Activated CD4-positive, alpha-beta T cell treated with anti-CD3 and anti-CD28 coated beads for 48 hours (primary cell): ENCODE results near the gene ACVR2B.

ENCODE experiments used
- DNase-seq: peaks from one replicate; pipeline ENCODE4 v3.0.0-alpha.2; 2020

ACVR2B gene

DNA sequence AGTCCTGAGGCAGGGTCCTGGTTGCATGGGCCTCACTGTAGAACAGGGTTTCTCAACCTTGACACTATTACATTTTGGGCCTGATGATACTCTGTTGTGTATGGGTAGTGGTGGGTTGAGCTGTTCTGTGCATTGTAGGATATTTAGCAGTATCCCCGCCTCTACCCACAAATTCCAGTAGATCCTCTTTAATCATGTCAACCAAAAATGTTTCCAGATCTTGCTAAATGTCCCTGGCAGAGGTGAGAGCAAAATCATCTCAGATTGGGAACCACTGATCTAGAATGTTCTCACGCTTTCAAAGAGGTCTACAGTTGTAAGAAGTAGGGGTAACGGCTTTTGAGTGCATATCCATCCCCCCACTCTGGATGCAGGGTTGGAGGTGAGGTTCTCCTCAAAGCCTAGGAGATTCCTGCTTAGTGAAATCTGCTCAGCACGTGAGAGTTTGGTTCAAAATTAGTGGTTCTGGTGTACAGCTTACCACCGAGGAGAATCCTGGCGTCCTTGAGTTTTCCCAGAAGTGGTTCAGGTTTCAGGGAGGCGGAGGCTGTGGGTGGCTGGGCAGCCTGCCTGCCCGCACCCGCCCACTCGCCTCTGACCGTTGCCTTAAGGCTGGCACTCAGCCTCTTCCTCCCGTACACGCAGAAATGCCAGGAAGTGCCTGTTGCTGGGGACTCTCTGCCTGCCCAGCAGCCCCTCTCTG, 5.3 kb downstream of the ACVR2B start:
- DNase-seq, result no peak

DNA sequence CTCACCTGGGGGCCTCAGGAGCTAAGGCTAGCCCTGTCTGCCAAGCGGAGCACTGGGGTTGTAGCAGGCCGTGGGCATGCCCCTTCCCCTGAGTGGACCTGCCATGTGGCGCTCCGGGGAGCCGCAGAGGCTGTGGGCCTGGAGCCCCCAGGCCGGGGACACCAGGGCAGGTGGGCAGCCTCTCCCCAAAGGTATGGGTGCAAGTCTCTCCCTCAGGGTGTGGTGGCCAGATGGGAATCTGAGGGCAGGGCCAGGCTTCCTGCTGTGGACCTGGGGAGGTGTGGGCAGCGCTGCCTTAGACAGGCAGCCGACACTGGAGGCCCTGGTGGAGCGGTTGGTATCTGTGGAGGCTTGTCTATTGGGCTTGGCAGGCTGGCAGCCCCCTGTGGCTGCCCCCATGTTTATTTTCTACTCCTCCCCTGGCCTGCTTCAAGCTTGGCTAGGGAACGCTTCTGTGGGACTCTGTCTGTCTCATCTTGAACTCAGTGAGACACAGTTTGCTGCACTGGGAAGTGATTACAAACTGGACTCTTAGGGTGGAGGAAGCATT, 5.9 kb downstream of the ACVR2B start:
- no peak for DNase-seq

DNA sequence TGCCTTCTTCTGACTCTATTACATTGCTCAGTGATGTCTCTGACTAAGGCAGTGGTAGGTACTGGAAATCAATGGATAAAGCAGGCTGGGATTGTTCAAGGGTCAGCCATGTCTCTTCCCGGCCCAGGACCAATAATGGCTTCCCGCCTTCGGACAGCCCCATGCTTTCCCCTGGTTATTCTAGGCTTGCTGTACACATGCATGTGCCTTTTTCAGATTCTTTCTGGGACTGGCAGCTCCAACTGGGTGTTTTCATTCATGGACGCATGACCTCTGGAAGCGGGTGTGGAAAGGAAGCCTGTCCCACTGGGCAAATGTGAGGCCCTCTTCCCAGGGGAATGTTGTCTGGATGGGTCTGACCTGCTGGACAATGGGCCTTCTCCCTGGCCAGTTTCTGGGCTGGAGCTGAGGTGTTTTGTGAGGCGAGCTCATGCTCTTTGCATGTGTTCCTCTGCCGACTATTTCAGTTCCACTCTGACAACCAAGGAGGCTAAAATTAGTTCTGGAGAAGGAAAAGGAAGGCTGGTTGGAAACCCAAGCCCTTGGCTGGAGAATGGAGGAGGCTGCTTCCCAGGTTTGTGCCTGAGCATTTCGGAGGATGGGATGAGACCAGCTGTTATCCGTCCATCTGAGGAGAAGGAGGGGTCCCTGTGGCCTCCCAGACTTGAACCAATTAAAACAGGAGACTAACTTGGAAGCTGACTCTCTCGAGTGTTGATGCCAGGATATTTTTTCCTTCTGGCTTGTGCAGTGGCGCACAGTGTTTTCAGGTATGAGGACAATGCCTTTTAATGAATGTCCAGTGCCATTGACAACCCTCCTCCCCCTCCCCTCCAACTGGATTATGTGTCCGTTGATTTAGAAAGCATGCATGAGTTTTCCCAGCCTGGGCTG, 6.9 kb downstream of the ACVR2B start:
- no peak for DNase-seq

DNA sequence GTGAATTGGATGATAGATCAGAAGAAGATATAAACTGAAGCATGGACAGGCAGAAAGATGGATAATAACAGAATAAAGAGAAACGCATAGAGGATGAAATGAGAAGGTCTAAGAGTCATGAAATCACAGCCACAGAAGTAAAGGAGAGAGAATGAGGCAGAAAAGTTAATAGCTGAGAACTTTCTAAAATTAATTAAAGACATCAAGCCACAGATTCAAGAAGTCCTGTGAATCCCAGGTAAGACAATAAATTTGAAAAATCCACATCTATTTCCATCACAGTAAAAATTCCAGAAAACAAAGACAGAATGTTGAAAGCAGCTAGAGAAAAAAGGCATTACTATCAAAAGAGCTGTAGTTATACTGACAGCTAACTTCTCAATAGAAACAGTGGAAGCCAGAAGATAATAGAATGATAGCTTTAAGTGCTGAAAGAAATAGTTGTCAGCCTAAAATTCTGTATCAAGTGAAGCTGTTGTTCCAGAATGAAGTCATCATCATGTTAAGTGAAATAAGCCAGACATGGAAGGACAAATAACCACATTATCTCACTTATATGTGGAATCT, 12.0 kb downstream of the ACVR2B start:
- DNase-seq, result no peak

DNA sequence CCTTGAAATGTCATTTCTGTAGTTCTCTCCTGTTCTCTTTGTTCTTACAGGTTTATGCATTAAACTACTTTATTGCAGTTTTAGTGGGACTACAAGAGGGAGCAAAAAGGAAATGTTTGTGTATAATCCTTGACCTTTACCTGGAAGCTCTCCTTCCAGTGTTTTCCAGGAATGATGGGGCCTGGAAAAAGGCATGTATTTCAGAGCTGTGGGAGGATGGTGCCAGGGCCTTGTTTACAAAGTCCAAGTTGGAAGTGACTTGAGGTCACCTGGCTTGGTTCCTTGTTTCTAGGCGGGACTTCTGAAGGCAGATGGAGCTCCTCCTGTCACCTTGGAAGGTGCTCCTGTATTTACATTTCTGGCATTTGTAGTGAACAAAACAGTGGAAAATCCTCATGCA, 15.1 kb downstream of the ACVR2B start:
- no peak for DNase-seq

DNA sequence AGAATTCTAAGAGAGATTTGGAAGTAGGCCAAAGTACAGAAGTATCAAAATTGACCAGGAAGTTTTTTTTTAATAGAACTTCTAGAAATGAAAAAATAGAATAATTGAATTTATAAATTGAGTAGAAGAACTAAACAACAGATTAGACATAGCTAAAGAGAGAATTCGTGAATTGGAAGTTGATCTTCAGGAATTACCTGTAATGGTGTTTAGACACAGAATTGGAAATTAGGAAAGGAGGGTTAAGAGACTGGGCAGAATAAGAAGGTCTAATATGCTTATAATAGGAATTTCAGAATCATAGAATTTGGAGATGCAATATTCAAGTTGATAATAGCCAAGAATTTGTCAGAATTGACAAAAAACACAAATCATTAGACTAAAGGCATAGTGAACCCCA, 16.2 kb downstream of the ACVR2B start:
- DNase-seq, result no peak

DNA sequence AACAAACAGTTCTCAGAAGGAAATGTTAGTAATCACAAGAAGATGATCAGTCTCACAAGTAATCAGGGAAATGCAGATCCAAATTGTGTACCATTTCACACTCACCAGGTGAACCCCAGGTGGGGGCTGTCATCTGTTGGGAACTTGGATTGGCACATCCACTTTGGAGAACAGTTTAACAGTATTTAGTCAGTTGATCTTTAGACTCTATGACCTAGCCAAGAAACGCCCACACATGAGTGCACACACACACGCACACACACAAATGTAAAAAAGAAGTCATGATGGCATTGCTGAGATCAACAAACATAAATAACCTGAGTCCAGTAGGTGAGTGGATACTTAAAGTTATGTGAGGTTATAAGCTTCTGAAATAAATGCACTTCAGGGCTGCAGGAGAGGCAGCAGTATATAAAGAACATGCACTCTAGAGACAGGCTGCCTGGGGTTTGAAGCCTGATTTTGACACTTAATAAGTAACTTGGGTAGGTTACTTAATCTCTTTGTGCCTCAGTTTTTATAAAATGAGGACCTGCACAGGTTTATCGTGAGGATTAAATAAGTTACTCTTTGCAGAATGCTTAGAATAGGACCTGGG, 17.7 kb downstream of the ACVR2B start:
- DNase-seq, result no peak

DNA sequence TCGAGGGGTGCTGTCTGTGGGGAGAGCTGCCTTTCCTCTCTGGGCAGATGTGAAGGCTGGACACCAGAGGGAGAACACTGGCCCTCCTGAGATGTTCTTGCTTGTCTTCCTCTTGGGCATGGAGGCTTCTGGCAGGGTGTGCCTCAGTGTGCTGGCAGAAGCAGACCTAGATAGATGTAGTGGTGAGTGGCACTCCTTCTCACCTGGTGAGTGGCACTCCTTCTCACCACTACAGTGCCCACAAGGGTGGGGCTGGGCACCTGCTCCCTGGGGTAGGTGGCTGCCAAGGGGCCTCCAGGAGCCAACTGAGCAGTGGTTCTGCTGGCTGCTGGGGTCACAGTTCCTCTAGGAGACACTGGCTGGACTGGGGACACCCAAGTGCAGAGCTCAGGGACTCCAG, 18.7 kb downstream of the ACVR2B start:
- DNase-seq, result no peak

DNA sequence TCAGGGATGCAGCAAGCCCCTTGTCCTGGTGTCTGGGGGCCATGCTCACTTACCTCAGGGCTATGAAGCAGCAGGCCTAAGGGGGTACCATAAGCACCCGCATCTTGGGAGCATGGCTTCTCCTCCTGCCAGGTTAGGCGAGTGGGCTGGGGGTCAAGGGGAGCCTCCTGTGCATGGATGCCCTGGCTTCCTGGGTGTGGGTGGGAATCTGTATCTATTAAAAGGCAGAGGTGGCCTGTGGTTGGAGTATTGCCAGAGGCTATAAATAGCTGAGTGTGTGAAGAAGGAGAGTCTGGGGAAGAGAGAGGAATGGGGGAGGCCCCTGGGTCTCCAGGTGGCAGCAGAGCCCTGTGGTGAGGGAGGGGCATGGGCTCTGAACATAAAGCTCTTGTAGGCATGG, 19.5 kb downstream of the ACVR2B start:
- no peak for DNase-seq

DNA sequence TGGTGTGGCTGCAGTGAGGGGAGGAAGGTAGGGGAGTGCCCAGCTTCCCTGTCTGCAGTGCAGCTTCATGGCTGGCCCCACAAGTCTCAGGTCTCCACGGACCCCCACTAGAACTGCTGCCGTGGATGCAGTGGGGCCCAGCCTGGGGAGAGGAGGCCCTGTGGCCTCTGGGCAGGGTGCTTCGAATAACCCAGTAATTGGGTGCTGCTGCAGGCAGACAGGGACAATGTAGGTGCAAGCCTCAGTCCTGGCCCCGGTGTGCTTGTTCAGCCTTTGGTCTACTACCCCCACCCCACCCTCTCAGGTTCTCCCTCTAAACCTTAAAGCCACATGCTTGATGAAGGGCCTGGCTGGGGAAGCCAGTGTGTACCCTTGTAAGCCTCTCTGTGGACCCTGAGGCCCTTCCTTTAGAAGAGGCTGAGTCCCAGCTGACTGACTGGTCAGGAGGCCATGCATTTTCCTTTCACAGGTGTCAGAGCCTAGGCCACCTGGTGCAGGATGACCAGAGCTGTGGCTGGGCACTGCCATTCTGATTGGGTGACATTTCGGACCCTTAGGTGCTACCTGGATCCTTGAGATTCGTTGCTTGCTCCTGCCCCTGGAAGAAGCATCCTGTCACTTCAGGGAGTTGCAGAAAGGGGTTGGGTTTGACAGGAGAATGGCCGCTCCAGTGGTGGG, 21.4 kb downstream of the ACVR2B start:
- DNase-seq, result no peak

DNA sequence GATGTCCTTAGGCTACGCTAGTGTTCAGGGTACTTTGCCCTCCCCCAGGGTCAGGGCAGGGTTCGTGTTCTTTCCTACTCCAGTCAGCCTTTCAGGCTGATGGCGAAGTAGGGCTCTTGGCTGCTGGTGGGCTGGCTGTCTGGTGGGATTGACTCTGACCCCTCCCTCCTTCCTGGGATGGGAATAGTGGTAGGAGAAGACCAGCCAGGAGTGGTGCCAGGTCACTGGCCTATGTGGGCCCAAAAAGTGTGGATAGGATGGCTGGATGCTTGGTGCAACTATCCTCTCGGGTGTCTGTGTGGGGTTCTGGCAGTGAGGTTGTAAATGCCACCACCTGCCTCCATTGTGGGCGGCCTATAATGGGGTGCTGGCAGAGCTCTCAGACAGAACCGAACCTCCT, 22.0 kb downstream of the ACVR2B start:
- no peak for DNase-seq

DNA sequence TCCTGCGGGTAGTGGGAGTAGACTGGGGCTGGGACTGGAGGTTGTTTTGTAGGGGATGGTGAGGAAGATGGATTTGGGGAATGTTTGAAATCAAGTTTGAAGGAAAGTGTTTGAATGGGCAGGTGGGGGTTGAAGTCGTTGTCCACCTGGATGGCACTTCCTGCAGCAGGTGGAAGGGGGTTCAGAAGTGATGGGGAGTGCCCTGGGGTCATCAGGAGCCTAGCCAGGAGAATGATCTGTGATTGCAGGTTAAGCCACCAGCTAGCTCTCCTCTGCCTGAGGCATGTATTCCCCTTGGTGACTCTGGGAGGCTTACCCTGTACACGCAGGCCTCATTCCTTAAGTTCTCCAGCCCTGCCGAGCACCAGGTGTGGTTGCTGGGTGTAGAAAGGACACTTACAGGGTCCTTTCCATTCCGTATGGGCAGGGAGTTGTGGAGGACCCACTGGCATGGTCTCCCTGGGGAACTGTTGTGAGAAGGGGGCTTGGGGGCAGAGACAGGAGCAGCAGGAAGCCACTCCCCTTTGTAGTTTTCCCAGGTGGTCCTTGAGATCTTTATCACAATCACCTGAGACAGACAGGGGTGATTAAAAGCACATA, 22.6 kb downstream of the ACVR2B start:
- no peak for DNase-seq

DNA sequence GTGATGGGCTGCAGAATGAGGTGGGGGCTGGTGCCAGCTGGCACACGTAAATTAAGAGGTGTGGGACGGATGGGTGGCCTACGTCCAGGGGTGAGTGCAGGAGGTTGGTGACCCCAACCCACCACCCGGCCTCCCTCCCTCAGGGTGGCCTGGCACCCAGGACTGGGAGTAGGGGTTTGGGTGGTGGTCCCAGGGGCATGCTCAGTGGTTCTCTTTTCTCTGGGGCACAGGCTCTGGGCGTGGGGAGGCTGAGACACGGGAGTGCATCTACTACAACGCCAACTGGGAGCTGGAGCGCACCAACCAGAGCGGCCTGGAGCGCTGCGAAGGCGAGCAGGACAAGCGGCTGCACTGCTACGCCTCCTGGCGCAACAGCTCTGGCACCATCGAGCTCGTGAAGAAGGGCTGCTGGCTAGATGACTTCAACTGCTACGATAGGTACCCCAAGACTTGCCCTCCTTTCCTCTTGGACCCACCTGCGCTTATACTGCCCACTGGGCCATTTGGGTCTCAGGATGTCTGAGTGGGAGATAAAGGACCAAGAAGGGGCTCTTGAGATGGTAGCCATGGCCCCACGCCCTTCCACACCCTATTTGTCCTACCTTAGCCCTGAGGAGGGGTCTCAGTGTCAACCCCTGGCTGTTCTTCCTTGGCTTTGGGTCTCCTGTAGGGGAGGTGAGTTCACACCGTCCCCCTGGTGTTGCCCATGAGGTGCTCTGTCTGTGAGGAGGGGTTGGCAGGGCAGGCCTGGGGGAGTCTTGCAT, 23.5 kb downstream of the ACVR2B start:
- no peak for DNase-seq

DNA sequence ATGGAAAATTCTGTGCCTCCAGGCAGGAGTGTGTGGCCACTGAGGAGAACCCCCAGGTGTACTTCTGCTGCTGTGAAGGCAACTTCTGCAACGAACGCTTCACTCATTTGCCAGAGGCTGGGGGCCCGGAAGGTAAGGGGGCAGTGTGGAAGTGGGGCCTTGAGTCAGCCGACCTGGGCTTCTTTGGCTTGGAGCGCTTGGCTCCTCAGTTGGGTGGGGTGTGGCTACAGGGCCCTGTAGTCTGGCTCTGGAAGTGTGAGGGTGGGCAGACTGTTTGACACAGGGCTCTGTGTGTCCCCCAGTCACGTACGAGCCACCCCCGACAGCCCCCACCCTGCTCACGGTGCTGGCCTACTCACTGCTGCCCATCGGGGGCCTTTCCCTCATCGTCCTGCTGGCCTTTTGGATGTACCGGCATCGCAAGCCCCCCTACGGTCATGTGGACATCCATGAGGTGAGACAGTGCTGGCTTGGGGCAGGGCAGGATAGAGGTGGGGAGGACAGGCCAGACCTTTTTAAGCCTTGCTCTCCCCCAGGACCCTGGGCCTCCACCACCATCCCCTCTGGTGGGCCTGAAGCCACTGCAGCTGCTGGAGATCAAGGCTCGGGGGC, 24.3 kb downstream of the ACVR2B start:
- DNase-seq, result no peak

DNA sequence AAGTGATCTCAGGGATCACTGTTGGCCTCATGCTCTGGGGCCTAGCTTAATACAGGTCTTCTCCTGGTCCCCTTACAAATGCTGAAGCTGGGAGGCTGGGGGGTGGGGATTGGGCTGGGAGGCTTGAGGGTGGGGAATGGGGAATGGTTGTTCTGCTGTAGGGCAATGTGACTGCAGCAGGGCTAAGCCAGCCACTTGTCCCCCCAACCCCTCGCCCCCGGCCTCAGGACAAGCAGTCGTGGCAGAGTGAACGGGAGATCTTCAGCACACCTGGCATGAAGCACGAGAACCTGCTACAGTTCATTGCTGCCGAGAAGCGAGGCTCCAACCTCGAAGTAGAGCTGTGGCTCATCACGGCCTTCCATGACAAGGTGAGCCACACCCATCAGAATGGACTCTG, 25.2 kb downstream of the ACVR2B start:
- DNase-seq, result no peak

DNA sequence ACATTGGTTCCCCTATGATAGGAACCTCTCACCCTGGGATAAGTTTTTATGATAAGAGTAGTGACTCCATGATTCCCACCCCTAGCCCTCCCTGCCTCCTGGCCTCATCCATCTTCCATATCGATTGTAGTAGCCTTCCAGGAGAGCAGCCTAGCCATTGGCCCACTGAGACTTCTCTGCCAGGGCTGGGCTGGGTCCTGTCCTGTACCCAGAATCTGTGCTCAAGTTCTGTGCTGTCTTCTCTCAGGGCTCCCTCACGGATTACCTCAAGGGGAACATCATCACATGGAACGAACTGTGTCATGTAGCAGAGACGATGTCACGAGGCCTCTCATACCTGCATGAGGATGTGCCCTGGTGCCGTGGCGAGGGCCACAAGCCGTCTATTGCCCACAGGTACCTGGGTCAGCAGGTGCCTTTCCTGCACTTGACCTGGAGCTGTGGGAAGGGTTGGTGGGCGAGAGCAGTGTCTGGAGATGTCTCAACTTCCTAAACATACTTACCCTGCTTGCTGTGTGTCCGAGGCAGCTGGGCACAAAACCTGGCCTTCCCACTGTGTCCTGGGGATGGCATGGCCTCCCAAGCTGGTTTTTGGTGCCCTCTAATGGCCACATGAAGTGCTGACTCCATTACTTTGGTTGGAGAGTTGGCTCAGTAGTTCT, 25.9 kb downstream of the ACVR2B start:
- peak; percentile 52 for DNase-seq

DNA sequence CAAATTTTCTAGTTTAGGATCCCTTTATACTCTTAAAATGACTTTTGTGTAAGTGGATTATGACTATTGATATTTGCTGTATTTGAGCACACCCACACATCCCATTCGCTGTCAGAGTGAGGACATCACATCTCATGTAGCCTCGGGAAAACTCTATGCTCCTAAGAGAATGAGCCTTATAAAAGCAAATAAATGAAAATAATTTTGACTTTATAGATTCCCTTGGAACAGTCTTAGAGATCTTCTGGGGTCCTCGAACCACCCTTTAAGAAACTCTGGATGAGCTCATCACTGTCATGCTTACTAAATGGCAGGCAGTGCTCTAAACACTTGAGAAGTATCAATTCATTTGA, 26.4 kb downstream of the ACVR2B start:
- no peak for DNase-seq

DNA sequence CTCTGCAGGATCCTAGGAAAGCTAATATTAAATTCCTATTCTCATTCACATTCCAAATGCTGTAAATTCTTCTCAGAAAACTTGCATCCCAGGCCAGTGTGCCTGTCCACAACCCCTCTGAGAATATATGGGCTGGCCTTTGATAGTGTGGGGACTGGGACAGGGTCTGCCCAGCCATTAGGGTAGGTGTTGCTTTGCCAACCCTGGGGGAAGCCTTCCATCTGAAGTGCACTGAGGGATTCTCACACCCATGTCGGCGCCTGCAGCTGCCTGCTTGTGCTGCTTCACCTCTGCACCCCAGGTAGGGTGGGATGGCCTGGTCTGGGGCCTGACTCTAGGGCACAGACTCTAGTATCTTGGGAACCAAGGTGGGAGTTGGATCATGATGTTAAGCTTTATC, 27.2 kb downstream of the ACVR2B start:
- DNase-seq, result no peak

DNA sequence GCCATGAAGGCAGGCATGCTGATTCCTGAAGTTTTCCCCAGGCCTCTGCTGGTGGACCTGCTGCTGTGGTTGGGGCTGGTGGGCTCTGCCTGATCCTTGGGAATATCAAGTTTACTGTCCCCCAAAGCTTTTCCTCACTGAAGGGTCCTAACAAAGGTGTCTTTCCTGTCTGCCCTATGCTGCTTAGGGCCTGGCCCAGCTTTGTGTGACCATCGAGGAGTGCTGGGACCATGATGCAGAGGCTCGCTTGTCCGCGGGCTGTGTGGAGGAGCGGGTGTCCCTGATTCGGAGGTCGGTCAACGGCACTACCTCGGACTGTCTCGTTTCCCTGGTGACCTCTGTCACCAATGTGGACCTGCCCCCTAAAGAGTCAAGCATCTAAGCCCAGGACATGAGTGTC, 29.3 kb downstream of the ACVR2B start:
- DNase-seq, result no peak

DNA sequence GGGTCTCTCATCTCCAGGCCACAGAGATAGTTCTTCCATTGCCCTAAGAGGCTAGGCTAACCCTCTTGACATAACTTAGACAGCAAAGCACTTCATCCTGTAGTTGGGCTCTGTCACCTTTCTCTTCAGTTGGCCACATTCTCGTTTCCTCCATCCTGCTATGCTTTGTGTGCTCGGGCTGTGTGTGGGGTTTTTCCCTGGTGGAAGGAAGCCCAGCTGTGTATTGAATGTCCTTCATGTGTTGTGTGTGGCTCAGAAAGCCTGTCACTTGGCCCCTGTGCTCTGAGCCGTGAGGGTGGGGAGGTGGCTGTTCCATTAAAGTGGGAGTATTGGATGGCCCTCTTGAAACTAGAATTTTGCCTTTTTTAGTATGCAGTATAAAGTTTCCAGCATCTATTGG, 33.6 kb downstream of the ACVR2B start:
- no peak for DNase-seq

DNA sequence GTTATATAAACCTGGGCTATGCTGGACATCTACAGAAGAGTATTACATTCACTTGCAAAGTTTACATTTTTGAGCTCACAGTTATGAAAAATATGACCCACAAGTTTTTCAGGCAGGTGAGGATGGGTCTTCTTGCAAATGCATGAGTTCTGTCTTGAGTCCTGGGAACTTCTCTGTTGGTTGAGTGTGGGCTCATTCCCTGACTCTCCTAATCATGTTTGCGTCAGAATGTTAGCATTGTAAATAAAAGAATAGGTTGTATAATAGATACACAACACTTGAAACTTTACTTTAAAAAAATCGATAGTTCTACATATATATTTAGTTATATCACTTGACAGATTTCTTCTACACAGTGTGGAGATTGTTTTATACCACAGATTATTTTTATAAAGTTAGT, 35.3 kb downstream of the ACVR2B start:
- no peak for DNase-seq
